HG03558 (cell line): Measurements from ENCODE around the gene ARID3C.
A peak's percentile ranks its signal among the peaks of the same experiment; 100 is the strongest.

Experiments
- ATAC-seq: cut with Tn5 transposase; IDR thresholded peaks from one replicate; pipeline ENCODE4 v1.9.1; 2021; ENCODE audit warnings: moderate number of reproducible peaks; ENCODE audit not compliant: unreplicated experiment; ENCODE audit errors: extremely low read depth

The ARID3C gene

GRCh38 chr9:34633166-34633565 is 4.3 kb upstream of the ARID3C start:
- no peak for ATAC-seq

- no peak for ATAC-seq
Observed at GRCh38 chr9:34630402-34631154, 1.7 kb upstream of the ARID3C start.

- ATAC-seq: no peak
Observed at GRCh38 chr9:34629491-34629808, 584 bp upstream of the ARID3C start.

GRCh38 chr9:34627716-34628655 is 880 bp downstream of the ARID3C start:
- ATAC-seq: no peak

- no peak for ATAC-seq
Observed at GRCh38 chr9:34625186-34625486, 3.7 kb downstream of the ARID3C start.

- ATAC-seq: no peak
Observed at GRCh38 chr9:34624475-34625185, 4.2 kb downstream of the ARID3C start.

GRCh38 chr9:34623374-34624235 is 5.3 kb downstream of the ARID3C start:
- no peak for ATAC-seq

GRCh38 chr9:34620061-34620994 is 8.5 kb downstream of the ARID3C start, which contains the start of gene DCTN3:
DCTN3 (minus strand) TSS chr9:34620495; CDS start chr9:34620464, 31 bp downstream.
- ATAC-seq: peak; percentile 88

GRCh38 chr9:34615132-34615531 is 13.7 kb downstream of the ARID3C start:
- ATAC-seq: no peak

GRCh38 chr9:34612788-34613390 is 16.0 kb downstream of the ARID3C start:
- no peak for ATAC-seq

GRCh38 chr9:34611811-34612787 is 16.8 kb downstream of the ARID3C start, which contains the start of gene RPP25L:
RPP25L (minus strand) TSS chr9:34612097; CDS start chr9:34611296, 801 bp downstream.
- no peak for ATAC-seq

GRCh38 chr9:34611251-34611810 is 17.5 kb downstream of the ARID3C start:
- no peak for ATAC-seq

GRCh38 chr9:34610434-34611206 is 18.2 kb downstream of the ARID3C start:
- ATAC-seq: no peak

GRCh38 chr9:34607331-34607730 is 21.5 kb downstream of the ARID3C start:
- ATAC-seq: no peak

GRCh38 chr9:34606905-34607304 is 22.0 kb downstream of the ARID3C start:
- no peak for ATAC-seq

GRCh38 chr9:34606190-34606589 is 22.7 kb downstream of the ARID3C start:
- no peak for ATAC-seq
